K562 (cell line): Measurements from ENCODE around the gene MKNK1. TPM values are rescaled to one million over a fixed set of nuclear protein-coding genes. Genes with fewer than 3 reads are reported as not detected.
A peak's percentile ranks its signal among the peaks of the same experiment; 100 is the strongest.

Experiments used
- DDX20 ChIP-seq: fragments of 450-650 bp; IDR thresholded peaks from 2 replicates; pipeline ENCODE4 v1.6.1; 2016; ENCODE audit warnings: missing genetic modification characterization, low read depth, mild to moderate bottlenecking, missing compliant biosample characterization, moderate library complexity
- EHMT2 ChIP-seq: fragments of 450-650 bp; IDR thresholded peaks from 2 replicates; pipeline ENCODE4 v1.6.1; 2018; ENCODE audit warnings: antibody characterized with exemption
- ETV1 ChIP-seq: fragments of 450-650 bp; conservative IDR thresholded peaks from 2 replicates; pipeline ENCODE4 v1.6.1; 2016; ENCODE audit warnings: missing genetic modification characterization, control low read depth, low read depth, missing compliant biosample characterization
- GATA2 ChIP-seq: sonication (generic); formaldehyde crosslinking; IDR thresholded peaks from 2 replicates; pipeline ENCODE4 v1.4.0; 2020; ENCODE audit warnings: mild to moderate bottlenecking, missing genetic modification reagents
- ILK ChIP-seq: fragments of 450-650 bp; IDR thresholded peaks from 2 replicates; pipeline ENCODE4 v1.6.1; 2016; ENCODE audit warnings: missing genetic modification characterization, low read depth, mild to moderate bottlenecking, missing compliant biosample characterization, moderate library complexity, borderline replicate concordance
- LCOR ChIP-seq: sonication (generic); formaldehyde crosslinking; IDR thresholded peaks from 2 replicates; pipeline ENCODE4 v1.8.0; 2022; ENCODE audit warnings: mild to moderate bottlenecking, missing genetic modification reagents
- MEIS2 ChIP-seq: fragments of 450-650 bp; IDR thresholded peaks from 2 replicates; pipeline ENCODE4 v1.6.1; 2014; ENCODE audit warnings: mild to moderate bottlenecking; ENCODE audit not compliant: partially characterized antibody
- NR2C2 ChIP-seq, 2 experiments: fragments of 200-800 bp in 1 of 2; sonication (Bioruptor generic) in 1 of 2; sonication (generic) in 1 of 2; formaldehyde crosslinking in 1 of 2; IDR thresholded peaks; 2 replicates each; pipeline versions ENCODE4 v1.6.1 to v1.8.0; 2016 to 2022; ENCODE audit warnings: mild to moderate bottlenecking in 1 of 2, missing compliant biosample characterization in 1 of 2, missing genetic modification characterization in 1 of 2, missing genetic modification reagents in 1 of 2
- TEAD4 ChIP-seq, 2 experiments: sonication (generic) in 1 of 2; formaldehyde crosslinking in 1 of 2; IDR thresholded peaks; 2 replicates each; pipeline versions ENCODE4 v1.6.1 to v1.8.0; 2012 to 2022; ENCODE audit warnings: borderline replicate concordance in 1 of 2, inconsistent platforms in 1 of 2, low read length in 1 of 2, mild to moderate bottlenecking in 1 of 2, missing genetic modification reagents in 1 of 2
- ZNF589 ChIP-seq: fragments of 200-800 bp; sonication (Bioruptor generic); IDR thresholded peaks from 2 replicates; pipeline ENCODE4 v1.6.1; 2016; ENCODE audit warnings: low read depth, missing genetic modification characterization, missing compliant biosample characterization
- ZNF696 ChIP-seq: fragments of 250-450 bp; sonication (Bioruptor Pico); conservative IDR thresholded peaks from 2 replicates; pipeline ENCODE4 v1.4.0; 2020; ENCODE audit warnings: mild to moderate bottlenecking, moderate library complexity
- polyA plus RNA-seq, 8 experiments: library from polyadenylated mRNA; depleted of rRNA in 4 of 8; stranded (reverse) in 5 of 8; unstranded in 3 of 8; fragments of >200 nt; fragmentation: Nextera tagmentation in 2 of 8; fragmentation: Illumina TruSeq in 1 of 8; extraction: Ambion mirVana in 2 of 8; extraction: Trizol in 1 of 8; gene quantifications; 2 replicates each; pipeline versions ENCODE4 v1.2.1 to v1.2.3, GENCODE V29; 2011 to 2014; ENCODE audit warnings: inconsistent platforms in 1 of 8, missing spikeins in 1 of 8
- total RNA-seq, 7 experiments: library from RNA; depleted of rRNA in 6 of 7; stranded (reverse); fragments of >200 nt in 6 of 7; fragmentation: Illumina TruSeq in 2 of 7; extraction: Trizol in 2 of 7; gene quantifications; 2 replicates each; pipeline versions ENCODE4 v1.2.1 to v1.2.3, GENCODE V29; 2011 to 2021; ENCODE audit warnings: low replicate concordance in 1 of 7
- TF ChIP-seq, protein P1 (sequence below): fragments of 250-450 bp; sonication (Bioruptor Pico); IDR thresholded peaks from 2 replicates; pipeline ENCODE4 v1.9.0; 2021; ENCODE audit warnings: mild to moderate bottlenecking, inconsistent platforms
- TF ChIP-seq, protein P2 (sequence below): fragments of 200-600 bp; sonication (generic); IDR thresholded peaks from one replicate; pipeline ENCODE4 v1.6.1; 2012; ENCODE audit warnings: mild to moderate bottlenecking, low read depth, low read length, inconsistent platforms

MKNK1 gene
- total and polyA plus RNA-seq, 9 of the 15 experiments (the other 6 are each of a cell fraction or from before 2014, with no cell fraction given) = 27.7 to 51.3 (median 43.7) TPM

DNA sequence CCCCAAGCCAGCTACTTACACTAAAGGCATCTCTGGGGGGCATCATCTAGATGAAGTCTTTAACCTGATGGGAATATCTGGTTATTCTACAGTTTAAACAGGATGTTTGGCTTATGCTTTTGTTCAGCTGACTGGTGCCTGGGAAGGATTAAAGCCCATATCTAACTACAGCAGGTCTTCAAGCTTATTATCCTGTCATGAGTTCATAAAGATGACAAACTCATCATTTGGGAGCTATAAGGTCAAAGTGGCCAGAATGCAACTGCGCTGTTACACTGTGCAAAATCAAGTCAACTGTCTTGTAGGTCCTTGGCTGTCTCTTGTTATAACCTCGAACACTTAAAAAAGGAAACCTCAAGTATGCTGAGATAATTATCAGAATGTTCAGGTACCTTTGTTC, 31.1 kb upstream of the MKNK1 start (continued):
- TF ChIP-seq ZNF589 (CRISPR knock-in tag) (0 out of 2 replicates have a peak, but pooled peaks have one; percentile 33), ILK (tag) (no peak), GATA2 (CRISPR knock-in tag) (peak; percentile 65), ZNF696 (no peak), NR2C2 (CRISPR knock-in tag; IDR thresholded peaks at IDR 0.05) (no peak), NR2C2 (tag; IDR thresholded peaks at IDR 0.05) (peak; percentile 63), TEAD4 (IDR thresholded peaks at IDR 0.05; ENCODE audit: low read length) (no peak; the same call in 1 of the 2 replicates), TEAD4 (CRISPR knock-in tag; IDR thresholded peaks at IDR 0.05; ENCODE audit: borderline replicate concordance) (no peak), EHMT2 (no peak), DDX20 (no peak), LCOR (0 out of 2 replicates have a peak, but pooled peaks have one; percentile 64), MEIS2 (peak; percentile 80), ETV1 (tag) (peak; percentile 47; the same call in 1 of the 2 replicates)
- TF ChIP-seq, protein P1, sequence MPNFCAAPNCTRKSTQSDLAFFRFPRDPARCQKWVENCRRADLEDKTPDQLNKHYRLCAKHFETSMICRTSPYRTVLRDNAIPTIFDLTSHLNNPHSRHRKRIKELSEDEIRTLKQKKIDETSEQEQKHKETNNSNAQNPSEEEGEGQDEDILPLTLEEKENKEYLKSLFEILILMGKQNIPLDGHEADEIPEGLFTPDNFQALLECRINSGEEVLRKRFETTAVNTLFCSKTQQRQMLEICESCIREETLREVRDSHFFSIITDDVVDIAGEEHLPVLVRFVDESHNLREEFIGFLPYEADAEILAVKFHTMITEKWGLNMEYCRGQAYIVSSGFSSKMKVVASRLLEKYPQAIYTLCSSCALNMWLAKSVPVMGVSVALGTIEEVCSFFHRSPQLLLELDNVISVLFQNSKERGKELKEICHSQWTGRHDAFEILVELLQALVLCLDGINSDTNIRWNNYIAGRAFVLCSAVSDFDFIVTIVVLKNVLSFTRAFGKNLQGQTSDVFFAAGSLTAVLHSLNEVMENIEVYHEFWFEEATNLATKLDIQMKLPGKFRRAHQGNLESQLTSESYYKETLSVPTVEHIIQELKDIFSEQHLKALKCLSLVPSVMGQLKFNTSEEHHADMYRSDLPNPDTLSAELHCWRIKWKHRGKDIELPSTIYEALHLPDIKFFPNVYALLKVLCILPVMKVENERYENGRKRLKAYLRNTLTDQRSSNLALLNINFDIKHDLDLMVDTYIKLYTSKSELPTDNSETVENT (CRISPR knock-in tag) = no peak
- TF ChIP-seq, protein P2, sequence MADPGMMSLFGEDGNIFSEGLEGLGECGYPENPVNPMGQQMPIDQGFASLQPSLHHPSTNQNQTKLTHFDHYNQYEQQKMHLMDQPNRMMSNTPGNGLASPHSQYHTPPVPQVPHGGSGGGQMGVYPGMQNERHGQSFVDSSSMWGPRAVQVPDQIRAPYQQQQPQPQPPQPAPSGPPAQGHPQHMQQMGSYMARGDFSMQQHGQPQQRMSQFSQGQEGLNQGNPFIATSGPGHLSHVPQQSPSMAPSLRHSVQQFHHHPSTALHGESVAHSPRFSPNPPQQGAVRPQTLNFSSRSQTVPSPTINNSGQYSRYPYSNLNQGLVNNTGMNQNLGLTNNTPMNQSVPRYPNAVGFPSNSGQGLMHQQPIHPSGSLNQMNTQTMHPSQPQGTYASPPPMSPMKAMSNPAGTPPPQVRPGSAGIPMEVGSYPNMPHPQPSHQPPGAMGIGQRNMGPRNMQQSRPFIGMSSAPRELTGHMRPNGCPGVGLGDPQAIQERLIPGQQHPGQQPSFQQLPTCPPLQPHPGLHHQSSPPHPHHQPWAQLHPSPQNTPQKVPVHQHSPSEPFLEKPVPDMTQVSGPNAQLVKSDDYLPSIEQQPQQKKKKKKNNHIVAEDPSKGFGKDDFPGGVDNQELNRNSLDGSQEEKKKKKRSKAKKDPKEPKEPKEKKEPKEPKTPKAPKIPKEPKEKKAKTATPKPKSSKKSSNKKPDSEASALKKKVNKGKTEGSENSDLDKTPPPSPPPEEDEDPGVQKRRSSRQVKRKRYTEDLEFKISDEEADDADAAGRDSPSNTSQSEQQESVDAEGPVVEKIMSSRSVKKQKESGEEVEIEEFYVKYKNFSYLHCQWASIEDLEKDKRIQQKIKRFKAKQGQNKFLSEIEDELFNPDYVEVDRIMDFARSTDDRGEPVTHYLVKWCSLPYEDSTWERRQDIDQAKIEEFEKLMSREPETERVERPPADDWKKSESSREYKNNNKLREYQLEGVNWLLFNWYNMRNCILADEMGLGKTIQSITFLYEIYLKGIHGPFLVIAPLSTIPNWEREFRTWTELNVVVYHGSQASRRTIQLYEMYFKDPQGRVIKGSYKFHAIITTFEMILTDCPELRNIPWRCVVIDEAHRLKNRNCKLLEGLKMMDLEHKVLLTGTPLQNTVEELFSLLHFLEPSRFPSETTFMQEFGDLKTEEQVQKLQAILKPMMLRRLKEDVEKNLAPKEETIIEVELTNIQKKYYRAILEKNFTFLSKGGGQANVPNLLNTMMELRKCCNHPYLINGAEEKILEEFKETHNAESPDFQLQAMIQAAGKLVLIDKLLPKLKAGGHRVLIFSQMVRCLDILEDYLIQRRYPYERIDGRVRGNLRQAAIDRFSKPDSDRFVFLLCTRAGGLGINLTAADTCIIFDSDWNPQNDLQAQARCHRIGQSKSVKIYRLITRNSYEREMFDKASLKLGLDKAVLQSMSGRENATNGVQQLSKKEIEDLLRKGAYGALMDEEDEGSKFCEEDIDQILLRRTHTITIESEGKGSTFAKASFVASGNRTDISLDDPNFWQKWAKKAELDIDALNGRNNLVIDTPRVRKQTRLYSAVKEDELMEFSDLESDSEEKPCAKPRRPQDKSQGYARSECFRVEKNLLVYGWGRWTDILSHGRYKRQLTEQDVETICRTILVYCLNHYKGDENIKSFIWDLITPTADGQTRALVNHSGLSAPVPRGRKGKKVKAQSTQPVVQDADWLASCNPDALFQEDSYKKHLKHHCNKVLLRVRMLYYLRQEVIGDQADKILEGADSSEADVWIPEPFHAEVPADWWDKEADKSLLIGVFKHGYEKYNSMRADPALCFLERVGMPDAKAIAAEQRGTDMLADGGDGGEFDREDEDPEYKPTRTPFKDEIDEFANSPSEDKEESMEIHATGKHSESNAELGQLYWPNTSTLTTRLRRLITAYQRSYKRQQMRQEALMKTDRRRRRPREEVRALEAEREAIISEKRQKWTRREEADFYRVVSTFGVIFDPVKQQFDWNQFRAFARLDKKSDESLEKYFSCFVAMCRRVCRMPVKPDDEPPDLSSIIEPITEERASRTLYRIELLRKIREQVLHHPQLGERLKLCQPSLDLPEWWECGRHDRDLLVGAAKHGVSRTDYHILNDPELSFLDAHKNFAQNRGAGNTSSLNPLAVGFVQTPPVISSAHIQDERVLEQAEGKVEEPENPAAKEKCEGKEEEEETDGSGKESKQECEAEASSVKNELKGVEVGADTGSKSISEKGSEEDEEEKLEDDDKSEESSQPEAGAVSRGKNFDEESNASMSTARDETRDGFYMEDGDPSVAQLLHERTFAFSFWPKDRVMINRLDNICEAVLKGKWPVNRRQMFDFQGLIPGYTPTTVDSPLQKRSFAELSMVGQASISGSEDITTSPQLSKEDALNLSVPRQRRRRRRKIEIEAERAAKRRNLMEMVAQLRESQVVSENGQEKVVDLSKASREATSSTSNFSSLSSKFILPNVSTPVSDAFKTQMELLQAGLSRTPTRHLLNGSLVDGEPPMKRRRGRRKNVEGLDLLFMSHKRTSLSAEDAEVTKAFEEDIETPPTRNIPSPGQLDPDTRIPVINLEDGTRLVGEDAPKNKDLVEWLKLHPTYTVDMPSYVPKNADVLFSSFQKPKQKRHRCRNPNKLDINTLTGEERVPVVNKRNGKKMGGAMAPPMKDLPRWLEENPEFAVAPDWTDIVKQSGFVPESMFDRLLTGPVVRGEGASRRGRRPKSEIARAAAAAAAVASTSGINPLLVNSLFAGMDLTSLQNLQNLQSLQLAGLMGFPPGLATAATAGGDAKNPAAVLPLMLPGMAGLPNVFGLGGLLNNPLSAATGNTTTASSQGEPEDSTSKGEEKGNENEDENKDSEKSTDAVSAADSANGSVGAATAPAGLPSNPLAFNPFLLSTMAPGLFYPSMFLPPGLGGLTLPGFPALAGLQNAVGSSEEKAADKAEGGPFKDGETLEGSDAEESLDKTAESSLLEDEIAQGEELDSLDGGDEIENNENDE = no peak
